IPS-18a (cell line): Measurements from ENCODE around the gene OTOS.

Source experiments
- H3K27ac ChIP-seq: one replicate; pipeline ENCODE4 v1.5.1; 2013; ENCODE audit warnings: low read length
- H3K27me3 ChIP-seq: one replicate; pipeline ENCODE4 v1.6.1; 2013; ENCODE audit warnings: mild to moderate bottlenecking, low read length; ENCODE audit not compliant: control insufficient read depth, insufficient read depth
- H3K36me3 ChIP-seq: one replicate; pipeline ENCODE4 v1.6.1; 2013; ENCODE audit warnings: low read depth, low read length; ENCODE audit not compliant: control insufficient read depth
- H3K4me1 ChIP-seq: one replicate; pipeline ENCODE4 v1.6.1; 2013; ENCODE audit warnings: low read depth, low read length; ENCODE audit not compliant: control insufficient read depth
- H3K4me3 ChIP-seq: one replicate; pipeline ENCODE4 v1.5.1; 2013; ENCODE audit warnings: low read length
- H3K9ac ChIP-seq: one replicate; pipeline ENCODE4 v1.6.1; 2013; ENCODE audit warnings: mild to moderate bottlenecking, low read length, moderate library complexity
- H3K9me3 ChIP-seq: one replicate; pipeline ENCODE4 v1.6.1; 2013; ENCODE audit warnings: low read depth, low read length; ENCODE audit not compliant: control insufficient read depth

OTOS gene

DNA sequence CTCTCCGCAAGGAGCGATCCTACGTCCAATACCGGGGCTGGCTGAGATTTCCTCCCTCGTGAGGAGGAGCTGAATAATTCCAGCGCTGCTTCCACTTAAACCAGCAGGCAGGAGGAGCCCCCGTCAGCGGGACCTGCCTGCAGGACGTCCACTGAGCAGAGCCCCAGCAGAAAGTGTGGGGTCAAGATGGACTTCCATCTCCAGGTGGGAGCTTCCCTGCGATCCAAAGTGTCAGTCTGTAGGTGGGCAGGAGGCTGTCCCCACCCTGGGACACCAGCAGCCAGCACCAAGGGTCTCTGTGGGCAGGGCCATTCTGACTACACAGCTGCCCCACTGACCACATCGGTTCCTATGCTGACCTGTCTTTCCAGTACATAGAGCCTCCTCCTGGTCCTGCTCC, 462 bp upstream of the OTOS start:
- H3K9ac ChIP-seq = no peak overlapping the region
- no peaks in the 10 kb centered on the region for H3K9me3 ChIP-seq
- no peaks in the 10 kb centered on the region for H3K36me3 ChIP-seq
- H3K4me3 ChIP-seq = no peak overlapping the region
- peaks cover 12% of the 10 kb centered on the region for H3K27me3 ChIP-seq
- no peak overlapping the region for H3K27ac ChIP-seq
- H3K4me1 ChIP-seq = no peaks in the 10 kb centered on the region

DNA sequence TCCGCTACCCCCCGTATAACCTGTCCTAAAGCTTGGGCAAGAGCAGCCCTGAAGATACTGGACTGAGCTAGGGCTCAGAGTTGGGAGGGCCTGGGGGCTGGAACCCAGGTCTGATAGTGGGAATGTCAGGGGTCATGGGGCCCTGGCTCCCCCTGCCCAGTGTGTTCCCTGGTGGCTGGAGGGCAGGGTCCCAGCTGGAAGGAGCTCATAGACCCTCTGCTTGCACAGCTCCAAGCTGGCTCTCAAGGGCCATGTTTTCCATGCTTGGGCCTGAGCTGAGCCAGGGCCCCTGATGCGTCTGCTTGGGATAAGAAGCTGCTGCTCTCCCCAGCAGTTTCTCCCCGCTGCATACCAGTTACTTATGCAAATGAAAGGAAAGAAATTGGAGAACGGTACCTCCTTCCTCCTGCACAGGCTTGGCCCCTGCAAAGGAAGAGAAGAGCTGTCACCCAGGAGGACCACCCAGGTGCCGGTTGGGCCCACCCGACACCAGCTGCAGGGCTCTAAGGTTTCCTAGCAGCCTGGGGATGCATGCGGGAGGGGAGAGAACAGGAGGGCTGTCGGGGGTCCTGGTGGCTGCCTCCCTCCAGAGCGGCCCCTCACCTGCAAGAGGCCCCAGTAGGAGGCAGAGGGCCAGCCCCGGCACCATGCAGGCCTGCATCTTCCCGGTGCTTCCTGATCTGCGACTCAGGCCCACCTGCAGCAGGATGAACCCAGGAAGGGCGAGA, 628 bp downstream of the OTOS start:
- H3K9me3 ChIP-seq = no peaks in the 10 kb centered on the region
- no peak overlapping the region for H3K9ac ChIP-seq
- H3K36me3 ChIP-seq = no peaks in the 10 kb centered on the region
- peaks cover 3% of the 10 kb centered on the region for H3K4me1 ChIP-seq
- H3K4me3 ChIP-seq = no peak overlapping the region
- no peak overlapping the region for H3K27ac ChIP-seq
- H3K27me3 ChIP-seq = peaks cover 12% of the 10 kb centered on the region

DNA sequence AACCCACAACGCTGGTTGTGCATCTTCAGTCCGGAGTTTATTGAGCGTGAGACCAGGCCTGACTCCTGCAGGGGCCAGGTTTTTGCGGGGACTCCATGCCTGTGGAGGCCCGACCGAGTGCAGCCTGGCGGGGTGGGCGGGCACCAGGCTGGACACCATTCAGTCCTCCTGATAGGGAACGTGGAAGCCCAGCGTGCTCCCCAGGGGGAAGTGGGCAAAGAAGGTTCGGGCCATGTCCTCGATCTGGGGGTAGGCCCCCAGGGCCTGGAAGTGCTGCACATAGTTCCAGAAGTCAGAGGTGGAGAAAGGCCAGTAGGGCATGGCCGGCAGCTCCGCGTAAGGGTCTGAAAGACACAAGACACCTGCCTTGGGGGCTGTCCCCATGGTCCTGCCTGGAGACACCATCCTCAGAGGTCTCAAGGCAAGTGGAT, 1.4 kb downstream of the OTOS start:
- no peak overlapping the region for H3K27ac ChIP-seq
- H3K4me3 ChIP-seq = no peak overlapping the region
- H3K27me3 ChIP-seq = peaks cover 12% of the 10 kb centered on the region
- H3K9ac ChIP-seq = no peak overlapping the region
- H3K4me1 ChIP-seq = peaks cover 3% of the 10 kb centered on the region
- no peaks in the 10 kb centered on the region for H3K36me3 ChIP-seq
- no peaks in the 10 kb centered on the region for H3K9me3 ChIP-seq

DNA sequence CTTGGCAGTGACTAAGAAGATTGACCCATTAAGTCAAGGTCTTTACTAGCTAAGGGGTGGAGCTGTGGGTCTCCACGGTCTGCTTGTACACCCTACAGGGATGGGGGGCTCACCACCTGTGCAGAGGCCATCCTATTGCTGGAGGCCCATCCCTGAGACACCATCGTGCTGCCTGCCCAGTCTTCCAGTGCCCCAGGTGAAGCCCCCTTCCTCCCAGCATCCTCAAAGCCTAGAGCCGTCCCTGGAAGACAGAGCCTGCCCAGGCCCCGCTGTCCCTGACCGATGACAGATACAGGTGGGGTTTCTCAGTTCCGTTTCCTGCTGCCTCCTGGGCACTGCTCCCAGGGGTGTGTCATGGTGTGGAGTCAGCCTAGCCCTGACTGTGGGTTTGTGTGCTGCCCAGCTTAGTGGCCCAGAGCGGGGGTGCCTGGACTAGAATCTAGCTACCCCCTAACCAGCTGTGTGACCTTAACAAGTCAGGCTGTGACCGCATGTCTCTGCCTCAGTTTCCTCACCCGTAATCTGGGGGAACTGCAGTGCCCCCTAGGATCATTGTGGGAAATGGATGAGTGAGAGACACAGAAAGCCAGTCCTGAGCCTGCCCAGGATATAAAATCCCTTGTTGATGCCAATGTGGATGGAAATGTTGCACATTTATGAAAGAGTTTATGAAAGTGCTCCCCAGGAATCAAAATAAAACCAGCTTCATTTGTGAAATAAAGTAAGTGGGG, 2.0 kb downstream of the OTOS start:
- H3K9ac ChIP-seq = no peak overlapping the region
- H3K27ac ChIP-seq = no peak overlapping the region
- H3K27me3 ChIP-seq = peaks cover 12% of the 10 kb centered on the region
- H3K36me3 ChIP-seq = peaks cover 6% of the 10 kb centered on the region
- no peaks in the 10 kb centered on the region for H3K9me3 ChIP-seq
- H3K4me1 ChIP-seq = peaks cover 3% of the 10 kb centered on the region
- H3K4me3 ChIP-seq = no peak overlapping the region

DNA sequence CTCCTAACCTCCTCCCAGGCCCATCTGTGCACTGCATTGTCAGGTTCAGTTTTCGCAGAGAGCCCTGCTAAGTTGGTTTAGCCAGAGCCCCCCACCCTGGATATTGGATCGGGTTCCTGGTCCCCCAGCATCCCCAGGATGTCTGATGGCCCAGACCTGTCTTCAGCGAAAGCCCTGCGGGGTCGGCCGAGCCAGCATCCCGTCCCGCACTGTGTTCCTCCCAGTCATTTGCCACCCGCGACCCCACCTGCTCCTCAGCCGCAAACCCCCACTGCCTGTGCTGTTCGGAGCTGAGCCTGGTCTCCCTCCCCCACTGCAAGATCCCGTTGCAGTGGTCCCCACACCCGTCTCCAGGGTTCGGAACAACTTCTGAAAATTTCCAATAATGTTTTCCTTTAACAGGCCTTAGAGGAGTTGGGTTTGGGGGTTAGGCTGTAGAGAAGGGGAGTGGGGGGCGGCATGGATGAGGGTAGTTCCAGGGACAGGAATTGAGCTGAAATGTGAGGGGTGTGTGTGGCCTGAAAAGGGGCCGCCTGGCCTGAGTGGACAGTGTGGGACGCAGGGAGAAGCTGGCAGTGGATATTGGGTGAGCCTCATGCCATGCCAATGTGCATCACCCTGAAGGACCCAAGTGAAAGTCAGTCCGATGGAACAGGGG, 2.7 kb downstream of the OTOS start:
- Histone ChIP-seq H3K4me3 (no peak overlapping the region), H3K27ac (no peak overlapping the region), H3K4me1 (peaks cover 3% of the 10 kb centered on the region), H3K9me3 (no peaks in the 10 kb centered on the region), H3K27me3 (peaks cover 12% of the 10 kb centered on the region), H3K9ac (no peak overlapping the region), H3K36me3 (peaks cover 13% of the 10 kb centered on the region)

DNA sequence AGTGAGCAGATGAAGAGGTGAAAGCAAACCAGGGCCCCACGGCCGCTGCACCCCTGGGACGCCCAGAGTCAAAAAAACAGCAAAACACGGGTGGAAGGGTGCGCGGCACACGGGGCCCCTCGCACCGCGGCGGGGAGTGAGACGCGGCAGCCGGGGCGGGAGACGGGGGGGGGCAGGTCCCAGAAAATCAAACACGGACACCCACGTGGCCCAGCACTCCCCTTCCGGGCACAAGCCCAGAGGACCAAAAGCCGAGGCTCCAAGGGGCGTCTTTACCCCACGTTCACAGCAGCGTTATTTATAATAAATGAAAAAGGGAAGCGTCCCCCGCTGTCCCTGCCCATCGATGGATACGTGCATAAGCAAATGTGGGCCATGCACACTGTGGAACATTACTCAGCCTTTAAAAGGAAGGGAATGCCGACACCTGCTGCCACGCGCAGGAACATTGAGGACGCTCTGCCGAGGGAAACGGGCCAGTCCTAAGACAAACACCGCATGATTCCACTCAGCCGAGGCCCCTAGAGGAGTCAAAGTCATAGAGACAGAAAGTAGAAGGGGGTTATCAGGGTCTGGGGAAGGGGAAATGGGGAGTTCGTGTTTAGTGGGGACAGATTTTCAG, 3.7 kb downstream of the OTOS start:
- peaks cover 3% of the 10 kb centered on the region for H3K4me1 ChIP-seq
- peaks cover 21% of the 10 kb centered on the region for H3K36me3 ChIP-seq
- no peak overlapping the region for H3K27ac ChIP-seq
- no peaks in the 10 kb centered on the region for H3K9me3 ChIP-seq
- H3K27me3 ChIP-seq = peaks cover 12% of the 10 kb centered on the region
- peak overlapping the region; percentile 91 for H3K4me3 ChIP-seq
- peak overlapping the region; percentile 83 for H3K9ac ChIP-seq

DNA sequence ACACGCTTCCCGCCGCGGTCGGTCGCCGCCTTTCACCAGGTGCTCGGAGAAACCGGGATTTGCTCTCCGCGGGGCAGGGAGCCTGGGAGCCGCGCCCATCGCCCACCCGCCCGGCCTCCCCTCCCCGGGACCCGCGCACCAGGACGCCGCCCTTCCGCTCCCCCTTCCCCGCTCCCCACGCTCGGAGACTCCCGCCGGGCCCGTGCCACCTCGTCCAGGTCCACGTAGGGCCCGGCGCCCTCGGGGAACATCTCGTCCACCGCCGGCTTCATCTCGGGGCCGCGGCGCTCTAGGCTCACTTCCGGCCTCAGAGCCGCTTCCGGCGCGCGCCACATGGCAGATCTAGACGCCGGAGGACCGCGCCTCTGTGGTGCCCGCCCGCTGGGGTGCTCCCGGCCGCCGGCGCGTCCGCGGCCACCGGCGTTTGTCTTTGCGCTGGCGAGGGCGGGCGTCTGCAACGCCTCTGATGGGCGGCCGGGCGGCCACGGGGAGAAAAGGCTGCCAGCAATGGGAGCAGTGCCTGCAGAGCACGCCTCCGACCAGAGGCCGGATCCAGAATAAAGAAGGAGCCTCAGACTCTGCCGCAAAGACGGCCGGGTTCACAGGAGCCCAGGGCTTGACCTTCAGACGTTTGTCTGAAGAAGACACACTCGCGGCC, 4.3 kb downstream of the OTOS start, which contains the start of gene COPS9:
Gene COPS9 (minus strand): TSS at position 293 of the 658 bp plus-strand sequence. CDS start 21 bp downstream, at position 272.
- Histone ChIP-seq H3K4me3 (peak within 1 kb of the TSS; percentile 91), H3K27me3 (peaks cover 12% of the 10 kb centered on the region), H3K27ac (no peak within 1 kb of the TSS), H3K36me3 (peaks cover 27% of the 10 kb centered on the region), H3K9me3 (no peaks in the 10 kb centered on the region), H3K9ac (peak within 1 kb of the TSS; percentile 83), H3K4me1 (peaks cover 3% of the 10 kb centered on the region)

DNA sequence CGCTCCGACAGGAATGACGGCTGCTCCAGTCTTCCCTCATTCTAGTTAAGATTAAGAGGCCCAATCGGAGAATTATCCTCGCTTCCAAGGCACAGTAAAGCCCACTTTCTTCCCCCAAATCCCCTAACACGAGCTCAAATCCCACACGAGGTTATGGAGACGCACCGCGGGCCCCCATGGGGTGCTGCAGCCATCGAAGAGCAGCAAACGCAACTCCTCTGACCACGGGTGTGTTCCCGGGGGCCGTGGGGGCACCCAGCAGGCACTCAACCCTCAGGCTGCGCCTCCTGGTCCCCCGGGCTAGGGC, 4.8 kb downstream of the OTOS start:
- peaks cover 32% of the 10 kb centered on the region for H3K36me3 ChIP-seq
- H3K9me3 ChIP-seq = no peaks in the 10 kb centered on the region
- peak overlapping the region; percentile 91 for H3K4me3 ChIP-seq
- H3K27ac ChIP-seq = no peak overlapping the region
- H3K9ac ChIP-seq = peak overlapping the region; percentile 83
- peaks cover 3% of the 10 kb centered on the region for H3K4me1 ChIP-seq
- H3K27me3 ChIP-seq = peaks cover 12% of the 10 kb centered on the region

DNA sequence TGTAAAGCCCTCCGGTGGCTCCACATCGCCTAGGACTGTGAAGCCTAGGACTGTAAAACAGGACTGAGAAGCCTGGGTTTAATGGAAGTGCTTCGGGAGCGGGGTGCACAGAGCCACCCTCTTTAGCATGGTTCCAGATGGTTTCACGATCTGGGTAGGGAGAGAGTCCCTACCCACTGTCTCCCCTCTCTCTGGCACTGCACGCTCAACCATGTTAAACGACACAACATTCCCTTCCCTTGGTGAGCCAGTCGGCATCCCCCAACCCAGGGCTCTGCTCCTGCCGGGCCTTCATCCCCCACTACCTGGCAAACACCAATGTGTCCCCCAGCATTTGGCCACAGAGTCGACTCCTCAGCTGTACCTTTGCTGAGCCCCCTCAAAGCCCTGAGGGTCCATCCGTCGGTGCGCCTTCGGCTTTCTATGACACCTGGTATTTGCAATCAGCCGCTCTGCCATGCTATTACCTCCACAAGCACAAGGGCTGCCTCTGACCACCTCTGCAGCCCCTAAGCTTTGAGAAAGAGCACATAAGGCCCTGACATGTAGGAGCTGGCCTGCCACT, 5.4 kb downstream of the OTOS start:
- H3K9me3 ChIP-seq = no peaks in the 10 kb centered on the region
- peak overlapping the region; percentile 83 for H3K9ac ChIP-seq
- no peak overlapping the region for H3K27ac ChIP-seq
- H3K4me3 ChIP-seq = peak overlapping the region; percentile 91
- peaks cover 12% of the 10 kb centered on the region for H3K27me3 ChIP-seq
- peaks cover 38% of the 10 kb centered on the region for H3K36me3 ChIP-seq
- H3K4me1 ChIP-seq = peaks cover 3% of the 10 kb centered on the region

DNA sequence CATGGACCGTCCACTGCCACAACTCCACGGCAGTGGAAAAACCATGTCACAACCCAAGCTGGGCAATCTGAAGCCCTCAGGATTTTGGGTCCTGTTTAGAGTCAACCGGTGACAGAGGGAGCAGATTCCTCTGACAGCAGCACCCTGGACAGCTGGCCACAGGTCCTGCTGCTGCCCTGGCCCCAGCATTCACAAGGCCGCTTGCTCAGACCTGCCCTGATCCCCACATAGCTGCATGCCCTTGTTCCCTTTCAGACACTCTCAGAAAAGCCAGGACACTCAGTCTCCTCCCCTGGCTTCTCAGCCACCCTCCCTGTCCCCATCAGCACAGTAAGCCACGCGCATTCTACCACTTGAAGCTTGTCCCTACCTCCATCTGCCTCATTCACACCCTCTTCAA, 6.0 kb downstream of the OTOS start:
- no peak overlapping the region for H3K27ac ChIP-seq
- H3K4me3 ChIP-seq = peak overlapping the region; percentile 91
- H3K36me3 ChIP-seq = peaks cover 44% of the 10 kb centered on the region
- no peaks in the 10 kb centered on the region for H3K9me3 ChIP-seq
- no peak overlapping the region for H3K9ac ChIP-seq
- peaks cover 12% of the 10 kb centered on the region for H3K27me3 ChIP-seq
- H3K4me1 ChIP-seq = peaks cover 3% of the 10 kb centered on the region

DNA sequence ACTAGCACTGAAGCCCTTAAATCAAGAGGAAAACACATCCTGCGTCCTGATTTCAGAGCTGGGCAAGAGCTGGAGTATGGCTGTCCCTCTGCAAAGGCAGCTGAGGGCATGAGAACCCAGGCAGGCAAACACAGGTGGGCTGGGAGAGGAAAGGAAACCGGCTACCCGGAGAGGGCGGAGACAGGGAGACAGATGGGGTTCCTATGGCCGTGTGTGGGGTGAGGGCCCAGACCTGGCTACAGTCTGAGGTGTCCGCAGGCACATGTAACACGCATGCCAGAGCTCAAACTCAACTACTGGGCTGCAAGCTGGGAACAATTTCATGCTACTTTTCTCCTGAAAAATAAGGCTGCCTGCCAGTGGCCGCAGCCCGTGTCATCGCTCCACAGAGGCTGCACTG, 7.1 kb downstream of the OTOS start:
- Histone ChIP-seq H3K9ac (no peak overlapping the region), H3K27ac (no peak overlapping the region), H3K4me3 (no peak overlapping the region), H3K36me3 (peaks cover 47% of the 10 kb centered on the region), H3K4me1 (peaks cover 3% of the 10 kb centered on the region), H3K9me3 (no peaks in the 10 kb centered on the region), H3K27me3 (peaks cover 12% of the 10 kb centered on the region)
